HCT116 (cell line): ENCODE data around the gene SYCE1L. TPM values are rescaled to one million over a fixed set of nuclear protein-coding genes. Genes with fewer than 3 reads are reported as not detected.

Experiments
- ATAC-seq: fragments of 200-7000 bp; cut with Tn5 transposase; 2 replicates; pipeline ENCODE4 v1.9.1; 2020; ENCODE audit warnings: mild to moderate bottlenecking, moderate library complexity
- BruUV-seq: library from RNA; stranded (reverse); fragments of 400-500 nt; replicated peaks from 2 replicates; lab custom pipeline; 2021; lab: Mats Ljungman, UMichigan
- CTCF ChIA-PET: fragments of 300-600 bp; sonication (Branson Sonifier 250); formaldehyde crosslinking; loops from one replicate; lab custom pipeline; 2021; ENCODE audit warnings: antibody characterized with exemption; lab: Charles Lee
- POLR2A ChIA-PET: fragments of 300-600, 350-600 bp; sonication (Branson Sonifier 250); formaldehyde crosslinking; loops from one replicate; lab custom pipeline; 2021; ENCODE audit warnings: antibody characterized with exemption; lab: Charles Lee
- RAD21 ChIA-PET, 2 experiments: fragments of 300-600 bp; sonication (Branson Sonifier 250); formaldehyde crosslinking; loops; one replicate each; lab custom pipeline; 2023; ENCODE audit warnings: low total read pairs in 2 of 2; ENCODE audit not compliant: uncharacterized antibody in 2 of 2, unreplicated experiment in 2 of 2, low non-redundant PET in 1 of 2; lab: Charles Lee
- DNase-seq: peaks from one replicate; pipeline ENCODE4 v3.0.0-alpha.2; 2010; ENCODE audit warnings: low read depth, low spot score
- H2AFZ ChIP-seq: fragments of 200-600 bp; shearing (Covaris generic), sonication (generic); 2 replicates; pipeline ENCODE4 v1.6.1; 2017; ENCODE audit warnings: low read depth, mixed run types, mixed read lengths, antibody characterized with exemption, low read length; ENCODE audit not compliant: poor library complexity, severe bottlenecking
- H3K27ac ChIP-seq: 2 replicates; pipeline ENCODE4 v1.5.1; 2012; ENCODE audit warnings: low read depth, low read length
- H3K27me3 ChIP-seq: fragments of 200-600 bp; sonication (generic); 2 replicates; pipeline ENCODE4 v1.6.1; 2016; ENCODE audit warnings: mixed run types, low read length, mixed read lengths; ENCODE audit not compliant: insufficient read depth
- H3K36me3 ChIP-seq, 2 experiments: fragments of 200-500 bp in 1 of 2; fragments of 200-600 bp in 1 of 2; sonication (Bioruptor generic) in 1 of 2; sonication (generic) in 1 of 2; 2 replicates each; pipeline versions ENCODE4 v1.5.1 to v1.6.1; 2014 to 2016; ENCODE audit warnings: low read length in 2 of 2, inconsistent platforms in 1 of 2, mixed read lengths in 1 of 2, mixed run types in 1 of 2; ENCODE audit not compliant: insufficient read depth in 2 of 2, control insufficient read depth in 1 of 2
- H3K4me1 ChIP-seq, 2 experiments: fragments of 200-600 bp in 1 of 2; sonication (generic) in 1 of 2; 2 replicates each; pipeline versions ENCODE4 v1.5.1 to v1.6.1; 2012 to 2017; ENCODE audit warnings: low read length in 2 of 2, inconsistent platforms in 1 of 2, mild to moderate bottlenecking in 1 of 2, mixed read lengths in 1 of 2, mixed run types in 1 of 2, moderate library complexity in 1 of 2; ENCODE audit not compliant: insufficient read depth in 2 of 2, control insufficient read depth in 1 of 2
- H3K4me2 ChIP-seq: fragments of 200-600 bp; sonication (generic); 2 replicates; pipeline ENCODE4 v1.6.1; 2017; ENCODE audit warnings: mixed run types, low read length, mixed read lengths
- H3K4me3 ChIP-seq, 2 experiments: fragments of 200-600 bp in 1 of 2; sonication (generic) in 1 of 2; replicated peaks in 1 of 2; 2 replicates each; pipeline ENCODE4 v1.5.1; 2011 to 2016; ENCODE audit warnings: low read length in 2 of 2, control low read depth in 1 of 2, low read depth in 1 of 2, mild to moderate bottlenecking in 1 of 2, mixed read lengths in 1 of 2, mixed run types in 1 of 2
- H3K79me2 ChIP-seq: fragments of 200-600 bp; sonication (generic); 2 replicates; pipeline ENCODE4 v1.6.1; 2017; ENCODE audit warnings: mild to moderate bottlenecking, mixed run types, low read length, moderate library complexity, mixed read lengths; ENCODE audit not compliant: insufficient read depth
- H3K9ac ChIP-seq: fragments of 200-600 bp; sonication (generic); 2 replicates; pipeline ENCODE4 v1.6.1; 2016; ENCODE audit warnings: low read length, mixed read lengths
- H3K9me2 ChIP-seq: fragments of 200-600 bp; sonication (generic), shearing (Covaris generic); 2 replicates; pipeline ENCODE4 v1.6.1; 2017; ENCODE audit warnings: mixed run types, mild to moderate bottlenecking, moderate library complexity; ENCODE audit not compliant: insufficient read depth
- H3K9me3 ChIP-seq, 2 experiments: fragments of 200-500 bp in 1 of 2; fragments of 200-600 bp in 1 of 2; sonication (Bioruptor generic) in 1 of 2; sonication (generic) in 1 of 2; 2 replicates each; pipeline ENCODE4 v1.6.1; 2014 to 2017; ENCODE audit warnings: low read length in 2 of 2, mixed read lengths in 2 of 2, inconsistent platforms in 1 of 2, low read depth in 1 of 2, mild to moderate bottlenecking in 1 of 2, mixed run types in 1 of 2, moderate library complexity in 1 of 2; ENCODE audit not compliant: control insufficient read depth in 1 of 2, insufficient read depth in 1 of 2
- H4K20me1 ChIP-seq: fragments of 200-600 bp; sonication (generic), shearing (Covaris generic); 2 replicates; pipeline ENCODE4 v1.6.1; 2017; ENCODE audit warnings: mixed run types, mild to moderate bottlenecking, moderate library complexity; ENCODE audit not compliant: insufficient read depth
- EGR1 ChIP-seq: IDR thresholded peaks from 2 replicates; pipeline ENCODE4 v1.6.1; 2012; ENCODE audit warnings: low read depth
- JUND ChIP-seq: IDR thresholded peaks from 2 replicates; pipeline ENCODE4 v1.6.1; 2012
- POLR2A ChIP-seq: IDR thresholded peaks from 2 replicates; pipeline ENCODE4 v1.7.0; 2011; ENCODE audit warnings: borderline replicate concordance; ENCODE audit not compliant: insufficient read depth, insufficient read length; ENCODE audit errors: extremely low read depth
- RAD21 ChIP-seq: IDR thresholded peaks from 2 replicates; pipeline ENCODE4 v1.6.1; 2012; ENCODE audit warnings: low read depth, mild to moderate bottlenecking
- SIN3A ChIP-seq: IDR thresholded peaks from 2 replicates; pipeline ENCODE4 v1.6.1; 2012; ENCODE audit warnings: low read depth
- YY1 ChIP-seq: IDR thresholded peaks from 2 replicates; pipeline ENCODE4 v1.6.1; 2011; ENCODE audit warnings: low read length, low read depth, moderate library complexity, mild to moderate bottlenecking; ENCODE audit not compliant: insufficient replicate concordance; ENCODE audit errors: extremely low read depth
- intact Hi-C: fragments of 100-400 bp; cut with micrococcal nuclease; formaldehyde crosslinking; loops from 2 replicates; pipeline ENCODE4 v1.10.0; 2022
- total RNA-seq: library from RNA; stranded (reverse); gene quantifications from one replicate; pipeline ENCODE4 v1.2.1, GENCODE V29; 2021; ENCODE audit not compliant: unreplicated experiment
- TF ChIP-seq, protein P1 (sequence below): IDR thresholded peaks from 2 replicates; pipeline ENCODE4 v1.6.1; 2012; ENCODE audit warnings: low read depth
- TF ChIP-seq, protein P2 (sequence below): IDR thresholded peaks from 2 replicates; pipeline ENCODE4 v1.6.1; 2012

Gene SYCE1L
- total RNA-seq, 1 experiment from 2014 or later, result 25.7 TPM

DNA sequence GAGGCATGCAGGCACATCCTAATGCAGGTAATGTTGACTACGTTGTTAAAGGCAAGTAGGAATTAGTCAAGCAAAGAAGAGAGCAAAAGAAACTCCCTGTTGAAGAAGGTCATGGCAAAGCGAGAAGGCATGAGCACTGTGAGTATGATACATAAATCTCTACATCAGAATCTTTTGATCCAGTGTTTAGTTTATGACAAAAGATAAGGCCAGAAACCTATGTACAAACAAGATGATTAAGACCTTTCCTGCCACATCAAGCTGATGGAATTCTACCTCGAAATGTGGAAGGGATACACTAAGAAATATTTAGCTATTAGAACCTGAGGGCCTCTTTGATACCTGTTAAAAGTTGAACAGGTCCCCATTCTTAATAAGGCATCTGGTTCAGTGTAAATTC lies 20.2 kb downstream of the SYCE1L start (continued):
- no peak for TF ChIP-seq SIN3A
- TF ChIP-seq JUND, result peak; percentile 48

DNA sequence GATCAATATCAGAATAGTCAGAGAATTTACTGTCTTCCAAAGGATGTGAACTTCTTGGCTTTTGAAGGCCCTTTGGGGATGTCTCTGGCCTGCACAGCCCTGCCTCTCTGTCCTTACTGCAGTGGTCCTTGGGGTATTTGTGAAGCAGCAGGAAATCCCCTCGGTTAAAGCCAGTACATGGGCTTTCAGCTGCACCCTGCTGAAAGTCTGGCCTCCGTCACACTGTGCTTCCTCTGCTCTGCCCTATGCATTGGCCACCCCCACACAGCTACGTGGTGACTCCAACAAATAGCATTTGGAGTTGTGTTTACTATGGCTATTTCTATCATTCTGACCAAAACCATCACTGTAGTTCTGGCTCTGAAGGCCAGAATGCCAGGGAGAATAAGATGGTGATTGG lies 21.2 kb downstream of the SYCE1L start:
- H3K4me1 ChIP-seq, result peaks cover 57 to 67% of the 10 kb centered on the region in 2 experiments
- no peak overlapping the region for H3K4me3 ChIP-seq
- no peaks in the 10 kb centered on the region for H4K20me1 ChIP-seq
- H3K9me2 ChIP-seq, result no peaks in the 10 kb centered on the region
- CTCF ChIA-PET, result no interaction called here
- TF ChIP-seq RAD21 (no peak), EGR1 (no peak), YY1 (no peak), POLR2A (no peak)
- TF ChIP-seq, protein P1, sequence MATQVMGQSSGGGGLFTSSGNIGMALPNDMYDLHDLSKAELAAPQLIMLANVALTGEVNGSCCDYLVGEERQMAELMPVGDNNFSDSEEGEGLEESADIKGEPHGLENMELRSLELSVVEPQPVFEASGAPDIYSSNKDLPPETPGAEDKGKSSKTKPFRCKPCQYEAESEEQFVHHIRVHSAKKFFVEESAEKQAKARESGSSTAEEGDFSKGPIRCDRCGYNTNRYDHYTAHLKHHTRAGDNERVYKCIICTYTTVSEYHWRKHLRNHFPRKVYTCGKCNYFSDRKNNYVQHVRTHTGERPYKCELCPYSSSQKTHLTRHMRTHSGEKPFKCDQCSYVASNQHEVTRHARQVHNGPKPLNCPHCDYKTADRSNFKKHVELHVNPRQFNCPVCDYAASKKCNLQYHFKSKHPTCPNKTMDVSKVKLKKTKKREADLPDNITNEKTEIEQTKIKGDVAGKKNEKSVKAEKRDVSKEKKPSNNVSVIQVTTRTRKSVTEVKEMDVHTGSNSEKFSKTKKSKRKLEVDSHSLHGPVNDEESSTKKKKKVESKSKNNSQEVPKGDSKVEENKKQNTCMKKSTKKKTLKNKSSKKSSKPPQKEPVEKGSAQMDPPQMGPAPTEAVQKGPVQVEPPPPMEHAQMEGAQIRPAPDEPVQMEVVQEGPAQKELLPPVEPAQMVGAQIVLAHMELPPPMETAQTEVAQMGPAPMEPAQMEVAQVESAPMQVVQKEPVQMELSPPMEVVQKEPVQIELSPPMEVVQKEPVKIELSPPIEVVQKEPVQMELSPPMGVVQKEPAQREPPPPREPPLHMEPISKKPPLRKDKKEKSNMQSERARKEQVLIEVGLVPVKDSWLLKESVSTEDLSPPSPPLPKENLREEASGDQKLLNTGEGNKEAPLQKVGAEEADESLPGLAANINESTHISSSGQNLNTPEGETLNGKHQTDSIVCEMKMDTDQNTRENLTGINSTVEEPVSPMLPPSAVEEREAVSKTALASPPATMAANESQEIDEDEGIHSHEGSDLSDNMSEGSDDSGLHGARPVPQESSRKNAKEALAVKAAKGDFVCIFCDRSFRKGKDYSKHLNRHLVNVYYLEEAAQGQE, result no peak
- TF ChIP-seq, protein P2, sequence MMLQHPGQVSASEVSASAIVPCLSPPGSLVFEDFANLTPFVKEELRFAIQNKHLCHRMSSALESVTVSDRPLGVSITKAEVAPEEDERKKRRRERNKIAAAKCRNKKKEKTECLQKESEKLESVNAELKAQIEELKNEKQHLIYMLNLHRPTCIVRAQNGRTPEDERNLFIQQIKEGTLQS, result no peak
- H3K27me3 ChIP-seq, result no peaks in the 10 kb centered on the region
- RAD21 ChIA-PET, result no interaction called here
- no peak overlapping the region for H3K9ac ChIP-seq
- POLR2A ChIA-PET, result interaction anchor here (1.1 kb wide), 1 partner anchor 8 kb away, joined by 3 read pairs; no protein-coding TSS in a partner anchor
- H3K9me3 ChIP-seq, result no peaks in the 10 kb centered on the region
- ATAC-seq, result no peak
- no peak overlapping the region for H3K27ac ChIP-seq
- no peak overlapping the region for H2AFZ ChIP-seq
- no peak overlapping the region for H3K4me2 ChIP-seq
- intact Hi-C loops, result no loop called here
- no peak for DNase-seq
- no TSS peak for BruUV-seq
- no peaks in the 10 kb centered on the region for H3K79me2 ChIP-seq
- H3K36me3 ChIP-seq, result no peaks in the 10 kb centered on the region
